ENCODE data around the gene ABHD6.
"Not testable (repeated sequence)": the region's sequence is repeated elsewhere in the genome, so short reads cannot be mapped to it uniquely, and the experiment has no call there.

The ABHD6 gene

DNA sequence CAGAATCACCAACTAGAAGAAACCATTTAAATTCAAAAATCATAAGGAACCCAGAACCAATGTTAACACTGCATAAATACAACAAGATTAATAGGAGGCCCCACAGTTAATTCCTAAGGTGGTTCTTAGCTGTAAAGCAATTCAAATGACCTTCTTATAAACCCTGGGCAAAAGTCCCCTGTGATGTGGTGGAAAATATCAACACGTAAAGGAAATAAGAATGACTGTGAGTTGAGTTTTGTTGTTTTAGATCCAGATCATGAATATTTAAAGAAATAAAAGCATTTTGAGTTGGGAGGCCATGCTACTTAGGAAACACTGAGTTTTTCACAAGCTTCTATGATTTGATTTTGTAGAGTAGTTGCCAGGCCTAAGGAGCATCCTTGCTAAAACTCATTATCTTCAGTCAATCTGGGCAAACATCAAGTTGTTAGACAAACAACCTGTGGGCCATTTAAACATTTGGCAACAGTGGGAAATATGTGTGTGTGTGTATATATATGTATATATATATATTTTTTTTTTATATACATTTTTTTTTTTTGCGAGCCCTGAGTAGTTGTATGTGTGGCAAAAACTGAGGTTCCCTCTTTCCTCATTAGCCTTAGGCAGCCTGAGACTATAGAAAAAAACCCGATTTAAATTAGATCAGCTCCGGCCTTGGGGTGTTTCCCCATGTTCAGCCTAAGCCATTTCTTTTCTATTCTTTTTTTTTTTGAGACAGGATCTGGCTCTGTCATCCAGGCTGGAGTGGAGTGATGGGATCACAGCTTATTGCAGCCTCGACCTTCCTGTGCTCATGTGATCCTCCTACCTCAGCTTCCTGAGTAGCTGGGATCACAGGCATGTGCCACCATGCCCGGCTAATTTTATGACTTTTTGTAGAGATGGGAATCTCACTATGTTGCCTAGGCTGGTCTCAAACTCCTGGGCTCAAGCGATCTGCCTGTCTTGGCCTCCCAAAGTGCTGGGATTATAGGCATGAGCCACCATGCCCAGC lies 87.1 kb downstream of the ABHD6 start:
- no peak for DNase-seq

DNA sequence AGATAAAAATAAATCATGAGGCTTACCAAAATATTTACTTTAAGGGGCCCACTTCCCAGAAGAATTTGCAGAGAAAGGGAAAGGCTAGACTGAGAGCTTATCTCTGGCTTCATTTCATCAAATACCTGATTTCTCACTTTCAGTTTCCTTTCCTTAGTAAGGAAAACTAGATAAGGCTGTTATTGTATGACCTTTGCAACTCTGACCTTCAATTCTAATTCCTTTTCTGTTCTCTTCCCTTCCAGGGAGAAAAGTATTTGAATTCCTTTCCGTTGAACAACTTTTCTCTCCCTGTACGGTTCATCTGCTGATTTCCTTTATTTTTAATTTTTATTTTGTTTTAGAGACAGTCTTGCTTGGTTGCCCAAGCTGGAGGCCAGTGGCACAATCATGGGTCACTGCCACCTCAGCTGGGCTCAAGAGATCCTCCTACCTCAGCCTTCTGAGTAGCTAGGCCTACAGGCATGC lies 88.0 kb downstream of the ABHD6 start:
- no peak for DNase-seq

DNA sequence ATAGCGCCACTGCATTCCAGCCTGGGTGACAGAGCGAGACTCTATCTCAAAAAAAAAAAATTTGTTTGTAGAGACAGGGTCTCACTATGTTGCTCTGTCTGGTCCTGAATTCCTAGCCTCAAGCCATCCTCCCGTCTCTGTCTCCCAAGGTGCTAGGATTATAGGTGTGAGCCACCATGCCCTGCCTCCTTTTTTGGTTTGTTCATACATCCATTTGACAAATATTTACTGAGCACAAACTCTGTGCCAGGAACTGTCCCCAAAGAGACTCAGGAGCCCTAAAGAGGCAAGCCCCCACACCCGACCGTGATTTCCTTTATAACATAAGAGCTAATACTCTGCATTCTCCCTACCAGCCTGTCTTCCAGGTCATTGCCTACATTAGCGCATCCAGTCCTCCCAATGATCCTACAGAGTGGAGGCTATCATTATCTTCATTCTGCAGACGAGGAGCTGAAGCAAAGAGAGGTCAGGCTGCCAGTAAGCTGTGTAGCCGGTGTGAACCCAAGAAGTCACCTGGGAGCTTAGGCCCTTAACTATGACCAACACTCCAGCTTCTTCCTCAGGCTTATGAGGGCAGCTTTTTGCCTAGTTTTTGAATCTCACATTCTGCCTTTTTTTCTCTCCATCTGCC lies 88.8 kb downstream of the ABHD6 start:
- no peak for DNase-seq

DNA sequence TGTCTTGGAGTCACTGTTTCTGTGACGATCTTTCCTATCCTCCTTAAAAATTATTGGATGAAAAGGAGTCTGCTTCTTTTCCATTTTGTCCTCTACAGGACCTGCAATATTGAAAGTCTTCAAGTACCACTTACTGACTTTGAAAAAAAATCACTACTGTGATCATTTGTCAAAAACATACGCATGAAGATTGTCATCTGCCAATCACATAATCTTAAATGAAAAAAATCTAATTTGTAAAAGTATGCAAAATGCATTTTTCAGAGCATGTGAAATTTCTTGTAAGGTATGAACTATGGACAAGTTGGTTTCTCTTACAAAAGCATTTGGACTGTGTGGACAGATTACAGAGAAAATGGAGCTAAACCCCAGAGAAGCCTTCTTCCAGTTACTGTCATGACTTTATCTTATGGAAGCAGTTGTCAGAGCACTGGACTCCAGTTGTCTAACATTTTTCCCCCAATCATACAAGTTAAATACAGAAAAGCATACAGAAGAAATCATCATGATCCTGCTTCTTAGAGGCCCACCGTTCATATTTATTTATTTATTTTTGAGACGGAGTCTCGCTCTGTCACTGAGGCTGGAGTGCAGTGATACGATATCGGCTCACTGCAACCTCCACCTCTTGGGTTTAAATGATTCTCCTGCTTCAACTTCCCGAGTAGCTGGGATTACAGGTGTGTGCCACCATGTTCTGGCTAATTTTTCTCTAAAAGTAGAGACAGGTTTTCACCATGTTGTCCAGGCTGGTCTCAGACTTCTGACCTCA lies 91.7 kb downstream of the ABHD6 start:
- no peak for DNase-seq

DNA sequence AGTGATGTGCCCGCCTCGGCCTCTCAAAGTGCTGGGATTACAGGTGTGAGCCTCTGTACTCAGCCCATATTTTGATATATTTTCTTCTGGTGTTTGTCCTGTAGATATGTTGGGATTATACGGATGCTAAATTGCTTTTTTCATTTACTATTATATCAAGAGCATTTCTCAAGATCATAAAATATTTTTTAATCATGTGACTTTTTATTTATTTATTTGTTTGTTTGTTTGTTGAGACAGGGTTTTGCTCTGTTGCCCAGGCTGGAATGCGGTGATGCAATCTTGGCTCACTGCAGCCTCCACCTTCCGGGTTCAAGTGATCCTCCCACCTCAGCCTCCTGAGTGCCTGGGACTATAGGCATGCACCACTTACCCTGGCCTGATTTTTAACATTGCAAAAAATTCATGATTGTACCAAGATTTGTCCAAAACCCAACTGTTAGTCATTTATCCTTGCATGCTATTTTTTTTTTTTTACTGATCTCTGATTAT lies 92.4 kb downstream of the ABHD6 start:
- DNase-seq = no peak

DNA sequence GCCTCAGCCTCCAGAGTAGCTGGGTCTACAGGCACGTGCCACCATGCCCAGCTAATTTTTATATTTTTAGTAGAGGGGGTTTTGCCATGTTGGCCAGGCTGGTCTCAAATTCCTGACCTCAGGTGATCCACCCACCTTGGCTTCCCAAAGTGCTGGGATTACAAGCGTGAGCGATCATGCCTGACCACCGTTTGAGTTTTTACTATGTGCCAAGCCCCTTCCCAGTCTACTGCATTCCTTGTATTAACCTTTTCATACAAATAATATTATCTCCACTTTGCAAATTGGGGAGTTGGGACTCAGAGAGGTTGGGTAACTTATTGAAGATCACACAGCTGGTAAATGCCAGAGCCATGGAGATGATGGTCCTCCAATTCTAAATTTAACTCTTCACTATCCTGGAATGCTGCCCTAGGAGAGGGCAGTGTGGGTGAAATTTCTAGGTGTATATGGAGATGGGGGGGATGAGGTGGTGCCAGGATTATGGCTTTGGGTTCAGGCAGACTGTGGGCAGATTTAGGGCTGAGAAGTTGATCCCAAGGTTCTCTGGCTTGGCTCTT lies 94.1 kb downstream of the ABHD6 start:
- no peak for DNase-seq

DNA sequence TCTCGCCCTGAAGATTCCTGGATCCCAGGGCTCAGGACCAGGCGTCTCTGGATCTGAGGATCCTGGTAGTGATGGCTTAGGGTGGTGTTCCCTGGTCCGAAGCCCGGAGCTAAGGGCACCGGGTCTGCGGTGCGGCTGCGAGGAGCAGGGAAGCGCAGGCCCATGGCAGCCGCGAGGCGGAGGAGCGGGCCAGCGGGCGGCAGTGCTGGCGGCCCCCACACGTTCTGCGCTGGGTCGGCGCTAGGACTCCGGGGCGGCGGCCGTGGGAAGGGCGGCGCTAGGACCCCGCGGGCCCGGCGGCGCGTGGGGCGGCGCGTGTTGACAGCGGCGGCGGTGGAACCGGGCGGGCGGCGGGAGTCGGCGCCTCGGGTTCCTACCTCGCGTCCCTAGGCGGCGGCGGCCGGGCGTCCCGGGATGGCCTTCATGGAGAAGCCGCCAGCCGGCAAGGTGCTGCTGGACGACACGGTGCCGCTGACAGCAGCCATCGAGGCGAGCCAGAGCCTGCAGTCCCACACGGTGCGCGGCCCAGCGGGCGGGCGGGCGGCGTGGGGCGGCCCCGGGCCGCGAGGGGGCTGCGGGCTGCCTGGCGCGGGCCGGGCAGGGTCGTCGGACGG lies 95.1 kb downstream of the ABHD6 start, which contains the start of gene PXK:
Gene PXK, plus strand, starts transcription at position 318 of the 614 bp plus-strand sequence. Its CDS starts 97 bp downstream, at position 415.
- no peak for DNase-seq

DNA sequence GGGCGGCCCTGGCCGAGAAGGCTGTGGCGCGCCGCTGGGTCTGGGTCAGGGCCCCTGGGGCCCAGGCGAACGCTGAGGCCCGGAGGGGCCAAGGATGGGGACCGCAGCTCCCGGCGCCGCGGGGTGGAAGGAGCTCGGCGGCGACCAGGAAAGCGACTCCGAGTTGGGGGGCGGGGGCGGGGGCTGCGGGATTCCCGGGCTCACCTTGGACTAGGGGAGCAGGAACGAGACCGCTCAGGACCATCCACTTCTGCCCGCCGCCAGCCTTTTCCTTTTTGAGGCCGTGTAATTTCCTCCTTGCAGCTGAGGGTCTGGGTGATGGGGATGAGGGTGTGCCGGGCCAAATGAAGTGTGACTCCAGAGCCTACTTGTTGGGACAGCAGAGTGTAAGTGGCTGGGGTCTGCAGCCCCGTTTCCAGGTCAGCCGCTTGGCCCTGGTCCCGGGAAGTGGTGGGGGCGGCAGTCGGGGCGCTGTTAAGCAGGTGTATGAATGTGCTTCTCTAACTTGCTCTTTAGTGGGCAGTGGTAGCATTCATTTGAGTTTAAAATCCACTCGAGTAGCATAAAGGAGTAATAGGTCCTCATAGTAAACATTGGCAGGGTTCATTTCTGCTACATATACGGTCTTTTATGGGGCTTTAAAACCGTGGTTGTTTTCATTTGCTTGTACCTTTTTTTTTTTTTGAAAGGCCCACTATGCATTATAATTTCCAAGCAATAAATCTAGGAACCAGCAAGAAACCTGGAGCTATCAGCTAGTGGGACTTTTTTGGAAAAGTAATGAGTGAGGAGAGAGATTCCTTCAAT lies 95.8 kb downstream of the ABHD6 start:
- DNase-seq = no peak

DNA sequence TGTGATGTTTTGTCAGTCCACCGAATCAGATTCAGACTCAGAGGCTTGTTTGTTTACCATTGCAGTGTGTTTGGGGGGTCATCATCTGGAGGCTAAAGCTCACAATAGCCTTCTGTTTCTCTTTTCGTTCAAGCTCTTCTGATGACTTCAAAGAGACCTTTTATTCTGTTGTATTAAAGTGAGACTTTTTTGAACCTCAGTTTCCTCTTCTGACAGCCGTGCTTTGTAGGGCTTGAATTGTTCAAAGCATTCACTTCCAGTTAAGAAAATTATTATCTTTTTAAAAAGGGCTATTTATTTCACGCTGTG lies 96.4 kb downstream of the ABHD6 start:
- DNase-seq = no peak

DNA sequence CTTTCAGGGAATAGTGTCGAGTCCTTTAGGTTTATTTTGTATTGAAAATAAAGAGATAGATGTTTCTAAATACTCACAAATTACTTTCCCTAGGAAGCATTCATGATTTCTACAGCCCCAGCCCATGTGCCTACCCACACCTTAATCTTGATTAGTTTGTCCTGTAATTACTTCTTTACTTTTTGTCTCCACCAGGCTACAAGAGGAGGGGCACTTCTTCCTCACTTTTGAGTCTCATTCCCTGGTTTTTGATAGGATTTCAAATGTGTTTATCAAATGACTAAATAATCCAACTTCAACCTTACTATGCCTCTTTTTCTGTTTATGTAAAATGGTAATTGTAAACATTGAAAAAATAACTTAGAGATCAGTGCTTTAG lies 96.9 kb downstream of the ABHD6 start:
- DNase-seq = no peak

DNA sequence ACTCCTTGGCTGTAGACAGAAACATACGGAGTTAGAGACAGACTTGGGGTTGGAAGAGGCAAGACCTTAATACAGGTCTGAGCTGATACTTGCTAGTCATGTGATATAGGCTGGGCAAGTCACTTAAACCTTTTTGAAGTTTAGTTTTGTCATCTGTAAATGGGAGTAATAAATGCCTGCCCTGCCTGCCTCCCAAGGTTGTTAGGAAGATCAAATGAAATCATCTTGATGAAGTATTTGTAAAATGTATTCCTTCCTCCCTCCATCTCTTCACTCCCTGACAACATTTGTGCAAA lies 98.0 kb downstream of the ABHD6 start:
- DNase-seq = no peak

DNA sequence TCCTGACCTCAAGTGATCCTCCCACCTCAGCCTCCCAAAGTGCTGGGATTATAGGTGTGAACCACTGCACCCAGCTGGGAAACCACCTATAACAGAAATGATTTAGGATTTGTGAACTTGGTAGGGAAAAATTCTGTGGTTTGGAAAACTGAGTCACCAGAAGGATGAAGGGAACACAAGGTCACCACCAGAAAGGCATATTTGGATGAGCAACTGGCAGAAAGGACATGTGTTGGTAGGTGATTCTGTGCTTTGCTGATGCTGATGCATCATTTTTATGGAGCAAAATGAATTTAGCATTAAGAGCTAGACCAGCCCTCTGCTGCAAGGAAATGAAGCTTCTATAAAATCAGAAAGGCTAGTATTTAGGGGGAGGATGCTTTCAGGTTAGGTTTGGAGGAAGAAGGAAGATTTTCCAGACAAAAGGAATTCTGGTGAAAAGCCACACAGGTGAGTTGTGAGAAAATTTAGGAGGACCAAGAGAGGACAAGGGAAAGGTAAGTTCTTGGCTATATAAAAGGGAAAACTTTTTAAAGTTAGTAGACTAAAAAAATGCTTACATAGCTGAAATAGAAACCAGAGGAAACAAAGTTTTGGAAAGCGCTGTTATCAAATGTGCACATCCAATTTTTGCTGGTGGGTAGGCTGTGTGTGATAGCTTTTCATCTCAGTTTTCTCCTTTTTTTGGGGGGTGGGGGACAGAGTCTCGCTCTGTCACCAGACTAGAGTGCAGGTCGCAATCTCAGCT lies 98.7 kb downstream of the ABHD6 start:
- DNase-seq = no peak

DNA sequence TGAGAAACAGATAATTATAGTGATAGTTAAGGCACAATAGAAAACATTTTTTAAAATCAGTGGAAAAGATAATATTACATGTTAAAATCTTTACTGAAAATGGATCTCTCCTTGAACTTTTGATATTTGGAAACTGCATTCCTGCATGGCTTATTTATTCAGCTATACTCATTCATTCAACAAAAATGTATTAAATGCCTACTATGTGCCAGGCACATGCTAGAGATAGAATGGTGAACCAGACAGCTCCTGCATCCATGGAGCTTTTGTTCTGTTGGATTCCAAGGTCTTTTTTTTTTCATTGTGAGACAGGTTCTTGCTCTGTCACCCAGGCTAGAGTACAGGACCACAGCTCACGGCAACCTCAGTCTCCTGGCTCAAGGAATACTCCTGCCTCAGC lies 99.6 kb downstream of the ABHD6 start:
- no peak for DNase-seq

DNA sequence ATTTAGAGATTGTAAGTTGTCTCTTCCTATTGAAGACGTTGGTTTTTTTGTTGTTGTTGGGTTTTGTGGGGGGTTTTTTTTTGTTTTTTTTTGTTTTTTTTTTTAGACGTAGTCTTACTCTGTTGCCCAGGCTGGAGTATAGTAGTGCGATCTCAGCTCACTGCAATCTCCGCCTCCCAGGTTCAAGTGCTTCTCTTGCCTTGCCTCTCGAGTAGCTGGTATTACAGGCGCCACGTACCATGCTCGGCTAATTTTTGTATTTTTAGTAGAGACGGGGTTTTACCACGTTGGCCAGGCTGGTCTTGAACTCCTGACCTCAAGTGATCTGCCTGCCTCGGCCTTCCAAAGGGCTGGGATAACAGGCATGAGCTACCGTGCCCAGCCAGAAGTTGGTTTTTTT lies 101.6 kb downstream of the ABHD6 start:
- DNase-seq = not testable (repeated sequence)

DNA sequence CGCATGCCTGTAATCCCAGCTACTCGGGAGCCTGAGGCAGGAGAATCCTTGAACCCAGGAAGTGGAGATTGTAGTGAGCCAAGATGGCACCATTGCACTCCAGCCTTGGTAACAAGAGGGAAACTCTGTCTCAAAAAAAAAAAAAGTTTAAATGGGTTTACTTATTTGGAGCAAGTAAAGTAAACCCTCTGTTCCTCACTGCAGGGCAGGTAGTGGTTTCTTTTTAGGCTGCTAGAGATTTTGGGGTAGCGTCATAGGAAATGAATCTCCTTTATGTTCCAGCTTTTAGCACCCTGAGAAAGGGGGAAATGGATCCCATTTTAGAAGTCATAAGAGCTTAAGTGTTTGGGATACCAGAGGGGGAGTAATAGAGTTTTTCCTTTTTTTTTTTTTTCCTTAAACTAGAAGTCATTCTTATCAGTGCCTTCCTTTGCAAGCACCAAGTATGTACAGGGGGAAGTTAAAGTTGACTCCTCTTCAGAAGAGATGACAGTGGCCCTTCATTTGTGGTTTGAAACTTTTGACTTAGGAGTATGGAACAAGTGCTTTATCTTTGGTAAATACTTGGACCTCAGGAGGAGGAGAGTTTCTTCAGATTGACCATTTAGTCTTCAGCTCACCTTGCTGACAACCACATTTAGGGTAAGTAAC lies 103.1 kb downstream of the ABHD6 start:
- no peak for DNase-seq

DNA sequence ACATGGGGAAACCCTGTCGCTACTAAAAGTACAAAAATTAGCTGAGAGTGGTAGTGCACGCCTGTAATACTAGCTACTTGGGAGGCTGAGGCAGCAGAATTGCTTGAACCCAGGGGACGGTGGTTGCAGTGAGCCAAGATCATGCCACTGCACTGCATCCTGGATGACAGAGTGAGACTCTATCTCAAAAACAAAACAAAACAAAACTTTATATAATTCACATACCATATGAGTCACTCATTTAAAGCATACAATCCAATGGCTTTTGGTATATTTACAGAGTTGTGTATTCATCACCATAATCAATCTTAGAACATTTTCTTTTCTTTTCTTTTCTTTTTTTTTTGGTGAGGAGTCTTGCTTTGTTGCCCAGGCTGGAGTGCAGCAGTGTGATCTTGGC lies 103.8 kb downstream of the ABHD6 start:
- DNase-seq = no peak

DNA sequence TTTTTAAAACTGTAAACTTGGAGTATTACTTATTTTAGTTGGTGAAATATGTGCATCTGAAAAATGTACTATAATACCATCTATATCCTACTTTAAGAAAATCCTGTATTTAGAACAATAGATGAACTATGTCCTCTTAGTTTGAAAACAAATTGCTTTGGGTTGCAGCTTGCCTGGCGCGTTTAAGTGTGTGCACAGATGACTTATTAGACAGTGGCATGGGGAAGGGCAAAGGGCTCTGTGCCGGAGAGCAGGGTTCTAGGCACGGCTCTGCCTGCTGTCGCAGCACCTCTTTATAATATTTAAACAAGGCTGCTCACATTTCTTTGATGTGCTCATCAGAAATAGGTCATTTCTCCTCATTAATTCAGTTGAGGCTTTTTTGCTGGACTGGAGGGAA lies 105.1 kb downstream of the ABHD6 start:
- no peak for DNase-seq

Data from NCI-H1436 treated with DMSO at 0.1 percent for 48 hours (cell line).